A375 (cell line): ENCODE data around the gene SYT12. TPM values are rescaled to one million over a fixed set of nuclear protein-coding genes. Genes with fewer than 3 reads are reported as not detected.

Experiments used
- total RNA-seq: library from RNA; depleted of rRNA; stranded (reverse); fragments of >200 nt; shearing (Covaris generic); gene quantifications from 2 replicates; pipeline ENCODE4 v1.2.3, GENCODE V29; 2014; rRNA removed

SYT12 gene
- 0.11 and 0.19 TPM in 2 replicates for total RNA-seq

GRCh38 chr11:67022961-67023956 lies at the start of gene SYT12:
Gene SYT12, plus strand, starts transcription at chr11:67023134. Its CDS starts 7,011 bp downstream, at chr11:67030145.

GRCh38 chr11:66974724-66975404 lies 48.1 kb upstream of the SYT12 start, which contains the start of gene C11orf86:
Gene C11orf86, plus strand, starts transcription at chr11:66975304. Its CDS starts 59 bp downstream, at chr11:66975363.

GRCh38 chr11:67056267-67057204 lies 33.6 kb downstream of the SYT12 start, which contains the start of gene RHOD:
Gene RHOD, plus strand, starts transcription at chr11:67056847. Its CDS starts 56 bp downstream, at chr11:67056903.

Other genes with a start within 250 kb of the SYT12 start
- gene RCE1, start 179.7 kb upstream of the SYT12 start, total RNA-seq: 34.0 and 34.2 TPM in 2 replicates
- gene LRFN4, start 166.1 kb upstream of the SYT12 start, total RNA-seq: 30.2 and 41.9 TPM in 2 replicates
- gene PC, start 64.8 kb upstream of the SYT12 start, total RNA-seq: 26.6 and 29.2 TPM in 2 replicates
- gene C11orf86, start 47.8 kb upstream of the SYT12 start, total RNA-seq: not detected in 2 replicates
- not detected in 2 replicates for gene RHOD, start 33.7 kb downstream of the SYT12 start, total RNA-seq
- 27.2 and 33.4 TPM in 2 replicates for gene KDM2A, start 96.1 kb downstream of the SYT12 start, total RNA-seq
- 49.9 and 70.0 TPM in 2 replicates for gene GRK2, start 243.3 kb downstream of the SYT12 start, total RNA-seq